GM18870 (cell line): ENCODE measurements around the gene APP.
"Not testable (repeated sequence)": the region's sequence is repeated elsewhere in the genome, so short reads cannot be mapped to it uniquely, and the experiment has no call there.

ENCODE experiments used
- ATAC-seq: cut with Tn5 transposase; IDR thresholded peaks from one replicate; pipeline ENCODE4 v1.9.1; 2021; ENCODE audit warnings: moderate library complexity; ENCODE audit not compliant: unreplicated experiment

APP gene

DNA sequence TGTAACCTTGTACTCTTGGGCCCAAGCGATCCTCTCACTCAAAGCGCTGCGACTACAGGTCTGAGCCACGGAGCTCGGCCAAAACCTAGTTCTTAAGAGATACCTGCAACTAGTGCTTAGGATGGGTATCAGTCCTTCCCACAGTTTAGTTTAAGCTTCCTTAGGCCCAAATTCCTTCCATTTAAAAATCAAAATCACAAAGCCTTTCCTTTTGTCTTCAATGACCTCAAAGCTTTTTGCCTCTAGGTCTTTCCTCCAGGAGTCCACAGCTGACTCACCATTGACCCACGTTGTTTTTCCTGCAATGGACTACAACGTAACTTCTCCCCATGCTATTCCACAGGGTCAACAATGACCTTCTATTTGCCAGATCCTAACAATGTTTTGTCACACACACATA is 64.0 kb downstream of the APP start:
- ATAC-seq: no peak

DNA sequence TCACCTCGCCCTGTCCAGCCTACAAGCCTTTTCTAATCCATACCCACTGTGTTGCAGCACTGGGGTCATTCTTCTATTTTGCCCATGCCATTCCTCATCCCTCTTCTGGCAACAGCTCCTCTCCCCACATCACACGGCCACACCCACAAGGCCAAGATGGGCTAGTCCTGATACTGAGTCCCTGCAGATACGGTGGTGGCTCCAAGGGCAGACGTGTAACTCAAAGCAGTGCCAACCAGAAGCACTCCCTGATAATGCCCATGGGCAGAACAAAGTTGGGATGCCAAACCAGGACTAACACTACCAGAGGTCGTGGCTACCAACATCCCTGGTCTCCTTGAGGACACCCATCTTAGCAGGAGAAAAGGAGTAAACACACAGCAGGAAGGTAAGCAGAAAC is 64.8 kb downstream of the APP start:
- ATAC-seq: no peak

- no peak for ATAC-seq
Measured at GRCh38 chr21:26100573-26100972, 70.0 kb downstream of the APP start.

DNA sequence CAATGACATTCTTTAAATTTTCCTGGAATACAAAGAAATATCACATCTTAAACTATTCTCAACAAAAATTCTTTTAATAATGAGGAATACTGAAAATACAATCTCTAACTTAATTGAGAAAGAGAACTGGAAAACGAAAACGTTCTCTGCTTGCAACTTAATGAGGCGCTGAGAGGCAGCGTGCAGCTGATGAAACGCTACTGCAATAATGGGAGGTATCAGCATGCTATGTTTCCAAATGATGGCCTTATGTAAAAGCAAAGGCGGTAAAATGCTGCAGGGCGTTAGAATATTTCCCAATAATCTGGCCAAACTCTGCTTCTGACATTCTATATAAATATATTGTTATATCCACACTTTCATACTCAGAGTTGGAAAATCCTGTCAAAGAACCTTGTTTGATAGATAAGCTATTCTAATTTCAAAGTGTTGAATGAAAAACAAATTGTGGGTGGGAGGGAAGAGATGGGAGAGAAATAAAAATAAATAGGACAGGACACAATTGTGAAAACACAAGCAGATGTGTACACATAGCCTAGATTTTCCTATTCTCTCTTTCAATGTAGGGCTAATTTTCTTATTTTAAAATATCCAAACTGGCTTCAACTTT is 70.9 kb downstream of the APP start:
- ATAC-seq: no peak

- no peak for ATAC-seq
Measured at GRCh38 chr21:26098772-26099397, 71.7 kb downstream of the APP start.

GRCh38 chr21:26097475-26097874 is 73.1 kb downstream of the APP start:
- ATAC-seq: no peak

DNA sequence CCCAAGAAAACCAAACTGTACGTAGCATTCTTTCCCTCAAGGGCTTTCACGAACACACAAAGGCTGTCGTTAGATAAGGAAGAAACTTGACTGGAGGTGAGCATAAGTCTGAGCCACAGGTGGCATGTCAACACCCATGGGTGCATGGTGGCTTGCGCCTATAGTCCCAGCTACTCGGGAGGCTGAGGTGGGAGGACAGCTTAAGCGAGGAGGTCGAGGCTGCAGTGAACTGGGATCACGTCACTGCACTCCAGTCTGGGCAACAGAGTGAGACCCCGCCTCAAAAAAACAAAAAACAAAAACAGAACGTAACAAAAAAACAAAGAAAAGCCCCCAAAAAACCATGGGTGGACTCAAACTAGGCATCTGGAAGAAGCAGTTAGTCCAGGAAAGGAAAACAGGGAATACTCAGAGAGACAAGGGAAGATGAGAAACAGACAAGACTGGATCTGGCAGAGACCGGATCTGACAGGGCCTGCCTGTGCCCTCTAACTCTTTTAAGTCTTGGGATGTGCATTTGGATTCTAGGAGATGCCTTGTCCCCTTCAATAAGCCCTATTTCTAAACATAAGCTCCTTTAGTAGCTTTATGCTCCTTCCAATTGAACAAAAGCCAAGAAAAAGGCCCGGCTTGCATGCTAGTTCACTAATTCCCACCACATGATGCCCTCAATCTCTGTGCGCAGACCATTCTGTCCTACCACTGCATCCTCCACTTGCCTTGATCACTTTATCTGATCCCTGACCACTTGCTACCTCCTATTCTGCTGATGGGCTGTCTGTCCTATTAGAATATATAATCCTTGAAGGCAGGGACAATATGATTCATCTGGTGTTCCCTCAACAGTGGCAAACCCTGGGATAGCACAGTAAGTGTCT is 73.8 kb downstream of the APP start:
- no peak for ATAC-seq

GRCh38 chr21:26095131-26095530 is 75.4 kb downstream of the APP start:
- no peak for ATAC-seq

GRCh38 chr21:26093122-26093521 is 77.4 kb downstream of the APP start:
- ATAC-seq: no peak

GRCh38 chr21:26091480-26092018 is 79.0 kb downstream of the APP start:
- ATAC-seq: no peak

GRCh38 chr21:26089730-26090129 is 80.8 kb downstream of the APP start:
- ATAC-seq: no peak

GRCh38 chr21:26087223-26087918 is 83.2 kb downstream of the APP start:
- ATAC-seq: no peak

DNA sequence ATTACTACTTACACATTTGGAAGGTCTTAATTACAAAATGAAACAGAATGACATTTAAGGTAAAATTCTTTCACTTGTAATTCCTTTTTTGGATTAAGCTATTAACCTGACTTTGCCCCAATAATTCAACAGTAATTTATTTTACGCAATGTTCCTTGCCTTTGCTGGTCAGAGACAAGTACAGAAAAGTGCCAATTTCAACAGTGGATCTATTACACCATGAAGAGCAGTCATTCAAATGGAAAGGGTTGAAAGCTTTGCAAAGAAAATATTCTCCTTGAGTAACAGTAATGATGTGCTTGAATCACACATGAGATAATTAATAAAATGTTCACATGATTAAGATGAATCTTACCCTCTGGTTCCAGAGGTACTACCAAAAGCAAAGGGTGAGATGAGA is 84.7 kb downstream of the APP start:
- ATAC-seq: no peak

DNA sequence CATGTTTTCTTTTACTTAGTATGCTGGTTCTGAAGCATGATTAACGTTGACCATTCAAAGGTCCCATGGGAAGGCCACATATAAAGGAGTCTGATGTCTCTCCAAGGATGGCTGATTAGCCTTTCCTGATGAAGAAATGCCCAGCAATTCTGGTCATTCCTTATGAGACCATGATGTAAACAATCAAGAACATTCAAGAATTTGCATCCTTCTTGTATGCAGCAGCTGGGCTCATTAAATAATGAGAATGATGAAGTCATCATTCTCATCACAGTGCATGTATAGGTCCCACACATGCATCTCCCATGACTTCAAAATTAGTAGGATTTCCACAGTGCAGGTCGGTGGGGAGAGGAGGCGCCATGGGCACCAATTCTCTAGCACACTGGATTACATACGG is 85.4 kb downstream of the APP start:
- ATAC-seq: no peak

DNA sequence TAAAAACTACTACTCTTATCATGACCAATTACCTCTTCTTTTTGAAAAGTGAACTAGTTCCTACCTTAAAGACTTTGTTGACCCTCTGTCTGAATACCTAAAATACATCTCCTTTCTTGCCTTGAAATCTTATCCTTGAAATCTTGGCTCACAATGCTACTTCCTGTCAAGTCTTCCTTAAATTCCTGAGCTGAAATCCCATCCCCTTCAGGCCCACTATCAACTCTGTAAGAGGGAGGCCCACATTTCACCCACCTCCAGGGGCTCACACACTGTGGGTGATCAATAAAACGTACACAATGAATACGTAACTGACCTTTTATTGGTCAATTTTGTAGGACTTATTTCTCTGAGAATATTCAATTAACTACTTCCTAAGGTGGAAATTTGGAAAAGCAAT is 88.0 kb downstream of the APP start:
- ATAC-seq: no peak

GRCh38 chr21:26081175-26081760 is 89.3 kb downstream of the APP start:
- ATAC-seq: not testable (repeated sequence)

DNA sequence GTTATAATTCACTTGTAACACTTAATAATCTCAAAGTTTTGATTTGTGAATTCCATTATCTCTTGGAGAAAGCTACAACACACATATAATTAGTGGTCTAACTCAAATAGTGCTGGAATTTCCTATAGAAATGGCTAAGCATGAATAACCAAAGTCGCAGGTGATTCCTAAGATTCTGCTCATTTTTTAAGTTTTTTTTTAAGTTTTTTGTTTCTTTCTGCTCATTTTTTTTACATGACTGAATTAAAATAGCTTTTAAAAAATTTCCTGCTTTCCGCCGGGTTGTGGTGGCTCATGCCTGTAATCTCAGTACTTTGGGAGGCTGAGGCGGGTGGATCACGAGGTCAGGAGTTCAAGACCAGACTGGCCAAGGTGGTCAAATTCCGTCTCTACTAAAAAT is 90.4 kb downstream of the APP start:
- ATAC-seq: no peak

GRCh38 chr21:26079366-26079765 is 91.2 kb downstream of the APP start:
- ATAC-seq: no peak

DNA sequence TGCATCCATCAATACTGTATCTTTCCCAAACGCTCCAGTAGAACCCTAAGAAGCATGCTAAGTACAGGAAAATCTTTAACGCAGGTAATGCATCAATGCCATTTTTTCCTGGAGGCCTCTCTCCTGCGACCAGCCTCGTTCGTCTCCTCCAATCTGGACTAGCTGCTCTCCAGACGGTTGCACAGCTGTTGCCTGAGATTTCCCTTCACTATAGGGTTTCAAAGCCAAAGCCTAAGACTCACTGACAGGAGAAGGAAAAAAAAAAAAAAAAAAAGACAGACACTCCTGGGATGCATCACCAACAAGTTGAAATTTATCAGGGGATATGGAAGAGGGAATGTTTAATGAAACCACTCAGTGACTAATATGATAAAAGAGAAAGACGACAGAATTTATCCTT is 93.0 kb downstream of the APP start:
- no peak for ATAC-seq

DNA sequence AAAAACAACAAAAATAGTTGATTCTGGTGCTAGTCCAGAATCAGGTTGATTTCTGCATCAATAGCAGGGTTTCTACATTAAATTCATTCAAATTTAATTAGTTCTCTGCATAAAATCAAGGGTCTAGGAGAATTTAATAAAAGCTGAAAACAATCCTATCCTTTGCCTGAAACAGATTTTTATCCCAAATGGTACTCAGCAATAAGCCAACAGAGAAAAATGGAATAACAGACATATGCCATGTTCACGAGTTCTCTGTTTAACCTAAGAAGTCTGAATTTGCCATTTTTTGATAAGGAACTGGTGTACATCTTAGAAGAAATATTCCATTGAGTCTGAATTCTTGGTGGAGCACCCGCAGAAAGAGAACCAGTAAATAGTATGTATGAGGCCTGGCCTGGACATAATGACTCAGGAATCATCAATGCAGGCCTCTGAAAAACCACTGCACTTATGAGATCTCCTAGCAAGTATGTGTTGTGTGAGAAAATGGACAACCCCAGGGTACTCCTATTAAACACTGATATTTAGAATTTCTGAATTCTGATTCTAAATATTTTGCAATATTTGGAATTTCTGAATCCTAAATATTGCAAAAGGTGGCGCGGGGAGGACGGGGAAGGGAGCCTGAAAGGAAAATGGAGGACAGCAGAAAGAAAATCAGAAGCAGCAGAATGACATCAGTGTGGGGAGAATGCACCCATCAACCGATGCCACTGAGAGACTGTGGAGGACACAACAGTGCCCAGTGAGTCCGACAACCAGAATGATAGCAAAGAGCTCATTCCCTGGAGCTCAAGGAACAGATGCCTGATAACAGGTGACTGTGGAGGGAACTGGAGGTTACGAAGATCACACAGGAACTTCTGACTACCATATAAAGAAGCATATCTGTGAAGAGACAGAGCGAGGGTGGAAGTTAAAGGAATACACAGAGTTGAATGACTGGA is 97.6 kb downstream of the APP start:
- no peak for ATAC-seq
